ENCODE measurements around the gene DAB2IP.

DNA sequence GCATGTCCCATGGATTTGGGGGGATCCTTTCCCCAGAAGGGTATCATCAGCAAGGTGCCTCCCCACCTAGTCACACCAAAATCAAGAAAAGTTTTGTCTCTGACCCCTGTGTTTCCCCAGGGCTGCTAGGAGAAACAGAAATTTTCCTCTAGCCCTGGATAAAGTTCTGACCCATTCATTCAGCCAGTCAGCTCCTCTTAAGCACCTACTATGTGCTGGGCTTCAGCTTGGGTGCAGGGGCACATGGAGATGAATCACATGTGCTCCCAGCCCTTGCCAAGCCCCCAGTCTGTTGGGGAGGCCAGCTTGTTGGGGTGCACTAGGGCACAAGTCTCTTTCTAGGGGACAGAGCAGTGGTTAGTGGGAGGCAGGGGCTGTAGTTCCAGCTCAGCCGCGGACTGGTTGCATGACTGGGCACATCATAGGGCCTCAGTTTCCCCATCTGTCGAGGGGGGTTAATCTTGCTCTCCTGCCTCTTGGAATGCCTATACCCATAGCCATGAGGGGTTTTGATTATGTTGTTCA is 3.9 kb downstream of the DAB2IP start:
- TF ChIP-seq CTCF (conservative IDR thresholded peaks at IDR 0.05 in 1 of 2, IDR thresholded peaks at IDR 0.05 in 1 of 2; ENCODE audit: low read depth in 1 of 2, low read length in 2 of 2) = no peak
- no peak for TF ChIP-seq EZH2 (IDR thresholded peaks at IDR 0.05; ENCODE audit: low read length, missing control alignments)
